Cerebellar cortex (tissue), 1 donor: ENCODE measurements around the gene PSD4.
A peak's percentile ranks its signal among the peaks of the same experiment; 100 is the strongest.

Experiments used
- DNase-seq: peaks from one replicate; pipeline ENCODE4 v3.0.0-alpha.2; 2015; ENCODE audit warnings: low spot score

The PSD4 gene

GRCh38 chr2:113184531-113185230 lies 10.9 kb downstream of the PSD4 start:
- no peak for DNase-seq

GRCh38 chr2:113185664-113186432 lies 12.1 kb downstream of the PSD4 start:
- no peak for DNase-seq

- no peak for DNase-seq
Observed at GRCh38 chr2:113186433-113186796, 12.6 kb downstream of the PSD4 start.

GRCh38 chr2:113187771-113188170 lies 14.0 kb downstream of the PSD4 start:
- no peak for DNase-seq

GRCh38 chr2:113190871-113191270 lies 17.1 kb downstream of the PSD4 start:
- DNase-seq: no peak

- no peak for DNase-seq
Observed at GRCh38 chr2:113192459-113193100, 18.8 kb downstream of the PSD4 start.

- DNase-seq: peak; percentile 6
Observed at GRCh38 chr2:113195923-113196501, 22.2 kb downstream of the PSD4 start.

- no peak for DNase-seq
Observed at GRCh38 chr2:113196839-113197238, 23.1 kb downstream of the PSD4 start.

- DNase-seq: no peak
Observed at GRCh38 chr2:113197347-113198047, 23.7 kb downstream of the PSD4 start.

GRCh38 chr2:113198048-113198789 lies 24.4 kb downstream of the PSD4 start:
- no peak for DNase-seq

GRCh38 chr2:113198790-113199612 lies 25.2 kb downstream of the PSD4 start:
- DNase-seq: peak; percentile 70

- no peak for DNase-seq
Observed at GRCh38 chr2:113200236-113200635, 26.5 kb downstream of the PSD4 start.

- DNase-seq: no peak
Observed at GRCh38 chr2:113200736-113201490, 27.1 kb downstream of the PSD4 start.

GRCh38 chr2:113201496-113202304 lies 27.9 kb downstream of the PSD4 start:
- DNase-seq: no peak

- DNase-seq: no peak
Observed at GRCh38 chr2:113202305-113203216, 28.8 kb downstream of the PSD4 start.

- no peak for DNase-seq
Observed at GRCh38 chr2:113203217-113203530, 29.4 kb downstream of the PSD4 start.

GRCh38 chr2:113203901-113204519 lies 30.2 kb downstream of the PSD4 start:
- DNase-seq: peak; percentile 67
